ENCODE data around the gene NR5A1.

Gene NR5A1

DNA sequence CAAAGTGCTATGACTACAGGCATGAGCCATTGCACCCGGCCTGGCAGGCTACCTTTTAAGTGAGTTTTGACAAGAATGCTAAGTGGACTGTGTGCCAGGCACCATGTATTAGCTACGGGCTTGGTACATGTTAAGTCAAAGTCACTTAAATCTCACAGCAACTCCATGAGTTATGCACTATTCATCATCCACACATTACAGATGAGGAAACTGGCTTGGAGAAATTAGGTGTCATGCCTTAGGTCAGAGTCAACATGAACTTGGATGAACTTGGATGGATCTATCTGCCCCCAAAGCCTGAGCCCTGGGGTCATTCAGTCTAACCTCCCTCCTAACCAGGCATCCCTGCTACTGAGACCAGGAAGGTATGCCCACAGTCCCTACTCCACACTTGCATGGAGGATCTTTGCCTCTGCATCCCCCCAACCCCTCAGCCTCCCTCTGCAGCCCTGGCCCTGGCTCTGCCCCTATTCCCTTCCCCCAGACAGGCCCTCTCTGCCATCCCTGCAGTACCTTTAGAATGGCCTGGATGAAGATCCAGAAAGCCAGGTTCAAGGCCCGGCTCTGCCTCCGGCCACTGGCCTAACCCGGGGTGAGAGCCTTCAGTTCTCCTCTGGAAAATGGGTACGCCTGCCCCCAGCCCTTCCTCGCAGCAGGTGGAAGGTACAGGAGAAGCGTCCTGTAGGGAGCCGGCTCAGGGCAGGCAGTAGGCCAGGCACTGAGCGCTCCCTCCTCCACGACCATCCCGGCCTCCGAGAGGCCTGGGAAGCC is 57.6 kb downstream of the NR5A1 start:
- H3K27me3 ChIP-seq, result peaks cover 0 to 77% of the 10 kb centered on the region in 2 donors

DNA sequence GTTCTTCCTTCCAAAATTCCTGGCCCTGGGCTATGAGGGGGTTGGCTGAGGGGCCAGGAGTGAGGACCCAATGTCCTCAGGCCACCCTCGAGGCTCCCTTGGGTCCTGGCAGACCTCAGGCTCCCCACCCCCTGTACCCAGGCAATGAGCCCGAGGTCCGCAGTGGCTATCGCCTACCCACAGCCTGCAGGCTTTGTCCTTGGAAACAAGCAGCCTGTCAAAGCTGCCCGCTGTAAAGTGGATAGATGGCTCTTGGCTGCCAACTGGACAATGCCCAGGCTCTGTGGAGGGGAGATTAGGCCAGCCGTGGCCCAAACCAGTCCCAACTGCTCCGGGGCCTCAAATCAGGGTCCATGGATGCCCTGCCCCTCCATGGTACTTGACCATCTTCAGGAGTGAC is 59.2 kb downstream of the NR5A1 start:
- Histone ChIP-seq H3K27me3 (peaks cover 0 to 62% of the 10 kb centered on the region in 2 donors), H3K4me1 (peaks cover 0 to 8% (median 2%) of the 10 kb centered on the region in 4 donors), H3K9me3 (no peaks in the 10 kb centered on the region), H3K27ac (no peak overlapping the region), H3K36me3 (no peaks in the 10 kb centered on the region), H3K4me3 (no peak overlapping the region)
- intact Hi-C loops (cut with DNase I; ENCODE audit: low total_unique reads), result no loop called here
- TF ChIP-seq, protein P1, sequence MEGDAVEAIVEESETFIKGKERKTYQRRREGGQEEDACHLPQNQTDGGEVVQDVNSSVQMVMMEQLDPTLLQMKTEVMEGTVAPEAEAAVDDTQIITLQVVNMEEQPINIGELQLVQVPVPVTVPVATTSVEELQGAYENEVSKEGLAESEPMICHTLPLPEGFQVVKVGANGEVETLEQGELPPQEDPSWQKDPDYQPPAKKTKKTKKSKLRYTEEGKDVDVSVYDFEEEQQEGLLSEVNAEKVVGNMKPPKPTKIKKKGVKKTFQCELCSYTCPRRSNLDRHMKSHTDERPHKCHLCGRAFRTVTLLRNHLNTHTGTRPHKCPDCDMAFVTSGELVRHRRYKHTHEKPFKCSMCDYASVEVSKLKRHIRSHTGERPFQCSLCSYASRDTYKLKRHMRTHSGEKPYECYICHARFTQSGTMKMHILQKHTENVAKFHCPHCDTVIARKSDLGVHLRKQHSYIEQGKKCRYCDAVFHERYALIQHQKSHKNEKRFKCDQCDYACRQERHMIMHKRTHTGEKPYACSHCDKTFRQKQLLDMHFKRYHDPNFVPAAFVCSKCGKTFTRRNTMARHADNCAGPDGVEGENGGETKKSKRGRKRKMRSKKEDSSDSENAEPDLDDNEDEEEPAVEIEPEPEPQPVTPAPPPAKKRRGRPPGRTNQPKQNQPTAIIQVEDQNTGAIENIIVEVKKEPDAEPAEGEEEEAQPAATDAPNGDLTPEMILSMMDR (IDR thresholded peaks at IDR 0.05), result no peak
- peak in 1 of 2 donors; percentile 47 for DNase-seq

More for the DNA sequence above, 57.6 kb downstream of the NR5A1 start:
- H3K36me3 ChIP-seq, result no peaks in the 10 kb centered on the region
- no peaks in the 10 kb centered on the region for H3K9me3 ChIP-seq
- peak in 1 of 2 donors; percentile 1 for DNase-seq
- H3K27ac ChIP-seq, result no peak overlapping the region
- H3K4me3 ChIP-seq, result no peak overlapping the region
- intact Hi-C loops (cut with DNase I; ENCODE audit: low total_unique reads), result no loop called here
- H3K4me1 ChIP-seq, result peaks cover 0 to 12% (median 8%) of the 10 kb centered on the region in 4 donors
- TF ChIP-seq, protein P1 (IDR thresholded peaks at IDR 0.05), result no peak

DNA sequence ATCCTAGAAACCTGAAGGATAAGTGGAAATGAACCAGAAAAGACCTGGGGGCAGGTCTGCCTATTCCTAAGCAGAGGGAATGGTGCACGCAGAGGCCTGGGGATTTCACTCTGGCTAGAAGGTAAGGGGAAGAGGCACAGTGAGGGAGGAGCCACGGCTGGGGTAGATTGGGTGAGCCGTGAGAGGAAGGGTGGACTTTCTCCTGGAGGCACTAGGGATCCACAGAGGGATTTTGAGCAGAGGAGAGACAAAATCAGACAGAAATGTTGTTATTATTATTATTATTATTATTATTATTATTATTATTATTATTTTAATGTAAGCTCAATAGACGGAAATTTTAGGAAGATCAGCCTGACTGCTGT is 59.9 kb downstream of the NR5A1 start:
- Histone ChIP-seq H3K4me1 (peaks cover 0 to 8% (median 1%) of the 10 kb centered on the region in 4 donors), H3K36me3 (no peaks in the 10 kb centered on the region), H3K27ac (no peak overlapping the region), H3K4me3 (no peak overlapping the region), H3K9me3 (no peaks in the 10 kb centered on the region), H3K27me3 (peaks cover 0 to 54% of the 10 kb centered on the region in 2 donors)
- TF ChIP-seq, protein P1 (IDR thresholded peaks at IDR 0.05), result no peak
- intact Hi-C loops (cut with DNase I; ENCODE audit: low total_unique reads), result no loop called here
- no peak for DNase-seq

DNA sequence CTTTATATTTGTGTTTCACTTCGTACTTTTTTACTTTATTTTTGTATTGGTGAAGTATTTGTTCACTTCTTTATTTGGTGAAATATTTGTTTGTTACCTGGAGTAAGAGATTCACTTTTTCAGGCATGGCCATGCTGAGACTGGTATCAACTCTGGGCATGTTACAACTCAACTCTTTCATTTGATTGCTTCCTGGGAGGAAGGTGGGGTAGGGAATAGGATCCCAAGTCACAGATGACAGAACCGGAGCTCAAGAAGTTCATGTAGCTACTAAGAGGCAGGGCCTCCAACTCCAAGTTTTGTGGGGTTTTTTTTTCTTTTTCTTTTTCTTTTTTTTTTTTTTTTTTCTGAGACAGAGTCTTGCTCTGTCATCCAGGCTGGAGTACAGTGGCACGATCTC is 63.0 kb downstream of the NR5A1 start:
- intact Hi-C loops (cut with DNase I; ENCODE audit: low total_unique reads), result no loop called here
- DNase-seq, result no peak
- H3K36me3 ChIP-seq, result no peaks in the 10 kb centered on the region
- no peak overlapping the region for H3K4me3 ChIP-seq
- peaks cover 0 to 41% of the 10 kb centered on the region in 2 donors for H3K27me3 ChIP-seq
- H3K27ac ChIP-seq, result no peak overlapping the region
- peaks cover 0 to 2% (median 0%) of the 10 kb centered on the region in 4 donors for H3K4me1 ChIP-seq
- no peaks in the 10 kb centered on the region for H3K9me3 ChIP-seq
- TF ChIP-seq, protein P1 (IDR thresholded peaks at IDR 0.05), result no peak

DNA sequence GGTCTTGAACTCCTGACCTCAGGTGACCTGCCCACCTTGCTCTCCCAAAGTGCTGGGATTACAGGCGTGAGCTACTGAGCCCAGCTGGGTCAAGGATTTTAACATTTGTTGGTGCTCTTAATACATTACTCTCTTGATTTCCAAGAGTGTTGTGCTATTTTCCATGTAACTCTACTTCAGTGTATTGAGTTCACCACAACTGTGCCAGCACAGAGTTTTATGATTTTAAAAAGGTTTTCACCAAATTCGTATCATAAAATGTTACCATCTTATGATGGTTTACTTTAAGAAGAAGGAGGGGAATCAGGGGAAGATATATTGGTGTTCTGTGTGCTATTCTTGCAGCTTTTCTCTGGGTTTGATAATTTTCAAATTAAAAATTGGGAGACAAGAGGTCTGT is 63.6 kb downstream of the NR5A1 start:
- Histone ChIP-seq H3K4me3 (no peak overlapping the region), H3K9me3 (no peaks in the 10 kb centered on the region), H3K27me3 (peaks cover 0 to 42% of the 10 kb centered on the region in 2 donors), H3K27ac (no peak overlapping the region), H3K36me3 (no peaks in the 10 kb centered on the region), H3K4me1 (peaks cover 0 to 2% (median 0%) of the 10 kb centered on the region in 4 donors)
- peak in 1 of 2 donors; percentile 3 for DNase-seq
- intact Hi-C loops (cut with DNase I; ENCODE audit: low total_unique reads), result no loop called here
- TF ChIP-seq, protein P1 (IDR thresholded peaks at IDR 0.05), result no peak
